Ectodermal cell (in vitro differentiated cells): Measurements from ENCODE around the gene TUBGCP3.

Experiments
- H3K27ac ChIP-seq: 2 replicates; pipeline ENCODE4 v1.7.0; 2013; ENCODE audit warnings: mild to moderate bottlenecking, low read depth, low read length; ENCODE audit not compliant: insufficient read depth, poor library complexity, severe bottlenecking
- H3K27me3 ChIP-seq: 2 replicates; pipeline ENCODE4 v1.7.0; 2013; ENCODE audit warnings: mild to moderate bottlenecking, low read length; ENCODE audit not compliant: insufficient read depth, control insufficient read depth, poor library complexity, severe bottlenecking
- H3K36me3 ChIP-seq: one replicate; pipeline ENCODE4 v1.7.0; 2013; ENCODE audit warnings: low read length; ENCODE audit not compliant: control insufficient read depth, insufficient read depth
- H3K4me1 ChIP-seq: one replicate; pipeline ENCODE4 v1.7.0; 2013; ENCODE audit warnings: low read length; ENCODE audit not compliant: control insufficient read depth, insufficient read depth
- H3K4me3 ChIP-seq: 2 replicates; pipeline ENCODE4 v1.7.0; 2013; ENCODE audit warnings: low read depth, low read length, control low read depth; ENCODE audit not compliant: insufficient read depth
- H3K9me3 ChIP-seq: 2 replicates; pipeline ENCODE4 v1.7.0; 2013; ENCODE audit warnings: mild to moderate bottlenecking, low read length, moderate library complexity; ENCODE audit not compliant: control insufficient read depth
- WGBS, 2 experiments: methylation state at CpG; one replicate each; pipeline ENCODE4 v1.1.7; 2013; ENCODE audit warnings: missing lambda C conversion rate in 2 of 2; 5-methylcytosine and 5-hydroxymethylcytosine counted together

TUBGCP3 gene

GRCh38 chr13:112448621-112449544, 139.1 kb downstream of the TUBGCP3 start:
- Histone ChIP-seq H3K27ac (no peak overlapping the region), H3K27me3 (no peaks in the 10 kb centered on the region)
- 89 to 90% methylated on average over 20 of the region's 20 CpGs for WGBS, 2 experiments

GRCh38 chr13:112447761-112448603, 140.0 kb downstream of the TUBGCP3 start:
- no peaks in the 10 kb centered on the region for H3K27me3 ChIP-seq
- H3K27ac ChIP-seq: no peak overlapping the region
- no peaks in the 10 kb centered on the region for H3K36me3 ChIP-seq
- H3K9me3 ChIP-seq: no peaks in the 10 kb centered on the region
- 91 to 93% methylated on average over 27 of the region's 27 CpGs for WGBS, 2 experiments
- peaks cover 7% of the 10 kb centered on the region for H3K4me1 ChIP-seq
- no peak overlapping the region for H3K4me3 ChIP-seq

More at GRCh38 chr13:112448621-112449544, 139.1 kb downstream of the TUBGCP3 start:
- Histone ChIP-seq H3K4me1 (peaks cover 1% of the 10 kb centered on the region), H3K4me3 (no peak overlapping the region), H3K9me3 (no peaks in the 10 kb centered on the region), H3K36me3 (no peaks in the 10 kb centered on the region)

GRCh38 chr13:112447306-112447705, 140.6 kb downstream of the TUBGCP3 start:
- Histone ChIP-seq H3K36me3 (no peaks in the 10 kb centered on the region), H3K4me3 (no peak overlapping the region), H3K4me1 (peaks cover 7% of the 10 kb centered on the region), H3K27ac (no peak overlapping the region), H3K9me3 (no peaks in the 10 kb centered on the region), H3K27me3 (no peaks in the 10 kb centered on the region)
- 92 to 94% methylated on average over 2 of the region's 2 CpGs for WGBS, 2 experiments

GRCh38 chr13:112446867-112447266, 141.1 kb downstream of the TUBGCP3 start:
- no peaks in the 10 kb centered on the region for H3K27me3 ChIP-seq
- H3K4me1 ChIP-seq: peaks cover 7% of the 10 kb centered on the region
- WGBS, 2 experiments: 87 to 89% methylated on average over 14 of the region's 14 CpGs
- no peaks in the 10 kb centered on the region for H3K36me3 ChIP-seq
- no peak overlapping the region for H3K27ac ChIP-seq
- no peaks in the 10 kb centered on the region for H3K9me3 ChIP-seq
- H3K4me3 ChIP-seq: no peak overlapping the region

GRCh38 chr13:112446347-112446861, 141.5 kb downstream of the TUBGCP3 start:
- Histone ChIP-seq H3K27me3 (no peaks in the 10 kb centered on the region), H3K4me1 (peaks cover 7% of the 10 kb centered on the region), H3K36me3 (no peaks in the 10 kb centered on the region), H3K4me3 (no peak overlapping the region), H3K27ac (no peak overlapping the region), H3K9me3 (no peaks in the 10 kb centered on the region)
- WGBS, 2 experiments: 89% methylated on average over 12 of the region's 12 CpGs

- no peaks in the 10 kb centered on the region for H3K27me3 ChIP-seq
- H3K27ac ChIP-seq: no peak overlapping the region
- H3K4me3 ChIP-seq: no peak overlapping the region
- H3K9me3 ChIP-seq: no peaks in the 10 kb centered on the region
- 84 to 85% methylated on average over 31 of the region's 31 CpGs for WGBS, 2 experiments
- no peaks in the 10 kb centered on the region for H3K36me3 ChIP-seq
- H3K4me1 ChIP-seq: peaks cover 7% of the 10 kb centered on the region
Measured at GRCh38 chr13:112445411-112446271, 142.3 kb downstream of the TUBGCP3 start.

- 91% methylated on average over 42 of the region's 42 CpGs for WGBS, 2 experiments
- no peaks in the 10 kb centered on the region for H3K27me3 ChIP-seq
- H3K27ac ChIP-seq: no peak overlapping the region
- H3K4me1 ChIP-seq: peaks cover 7% of the 10 kb centered on the region
- H3K9me3 ChIP-seq: no peaks in the 10 kb centered on the region
- H3K36me3 ChIP-seq: no peaks in the 10 kb centered on the region
- H3K4me3 ChIP-seq: no peak overlapping the region
Measured at GRCh38 chr13:112444416-112445399, 143.2 kb downstream of the TUBGCP3 start.

GRCh38 chr13:112443995-112444311, 144.0 kb downstream of the TUBGCP3 start:
- 8 to 12% methylated on average over 10 of the region's 10 CpGs for WGBS, 2 experiments
- Histone ChIP-seq H3K36me3 (no peaks in the 10 kb centered on the region), H3K9me3 (no peaks in the 10 kb centered on the region), H3K4me3 (no peak overlapping the region), H3K27ac (no peak overlapping the region), H3K4me1 (peaks cover 7% of the 10 kb centered on the region), H3K27me3 (no peaks in the 10 kb centered on the region)
